Panc1 (cell line): ENCODE results near the gene WDR90.

ENCODE experiments used
- POLR2AphosphoS5 ChIP-seq: IDR thresholded peaks from 2 replicates; pipeline ENCODE4 v1.6.1; 2012; ENCODE audit warnings: mild to moderate bottlenecking, low read depth, low read length, moderate library complexity
- TCF7L2 ChIP-seq: IDR thresholded peaks from 2 replicates; pipeline ENCODE4 v1.6.1; 2011; ENCODE audit warnings: mild to moderate bottlenecking, low read depth, low read length, inconsistent platforms
- TF ChIP-seq, protein P1 (sequence below): fragments of 450-650 bp; IDR thresholded peaks from 2 replicates; pipeline ENCODE4 v1.5.1; 2017; ENCODE audit warnings: mild to moderate bottlenecking

DNA sequence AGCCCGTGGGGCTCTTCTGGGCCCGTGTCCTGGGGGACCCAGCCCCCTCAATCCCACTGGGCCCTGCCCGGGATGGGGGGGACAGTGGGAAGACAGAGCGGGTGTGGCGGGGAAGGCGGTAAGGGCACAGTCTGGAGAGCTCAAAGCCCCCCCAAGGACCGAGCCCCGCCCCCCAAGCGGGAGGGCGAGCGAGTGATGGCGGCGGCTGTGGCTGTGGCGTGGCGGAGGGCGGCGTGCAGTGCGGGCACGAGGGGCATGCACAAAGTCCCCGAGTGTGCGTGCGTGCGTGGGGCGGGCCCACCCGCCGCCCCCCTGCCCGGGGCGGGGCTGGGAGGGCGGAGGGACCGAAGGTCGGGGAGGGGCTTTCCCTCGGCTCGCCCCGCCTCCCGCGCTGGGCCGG lies 44.6 kb downstream of the WDR90 start:
- TF ChIP-seq, protein P1, sequence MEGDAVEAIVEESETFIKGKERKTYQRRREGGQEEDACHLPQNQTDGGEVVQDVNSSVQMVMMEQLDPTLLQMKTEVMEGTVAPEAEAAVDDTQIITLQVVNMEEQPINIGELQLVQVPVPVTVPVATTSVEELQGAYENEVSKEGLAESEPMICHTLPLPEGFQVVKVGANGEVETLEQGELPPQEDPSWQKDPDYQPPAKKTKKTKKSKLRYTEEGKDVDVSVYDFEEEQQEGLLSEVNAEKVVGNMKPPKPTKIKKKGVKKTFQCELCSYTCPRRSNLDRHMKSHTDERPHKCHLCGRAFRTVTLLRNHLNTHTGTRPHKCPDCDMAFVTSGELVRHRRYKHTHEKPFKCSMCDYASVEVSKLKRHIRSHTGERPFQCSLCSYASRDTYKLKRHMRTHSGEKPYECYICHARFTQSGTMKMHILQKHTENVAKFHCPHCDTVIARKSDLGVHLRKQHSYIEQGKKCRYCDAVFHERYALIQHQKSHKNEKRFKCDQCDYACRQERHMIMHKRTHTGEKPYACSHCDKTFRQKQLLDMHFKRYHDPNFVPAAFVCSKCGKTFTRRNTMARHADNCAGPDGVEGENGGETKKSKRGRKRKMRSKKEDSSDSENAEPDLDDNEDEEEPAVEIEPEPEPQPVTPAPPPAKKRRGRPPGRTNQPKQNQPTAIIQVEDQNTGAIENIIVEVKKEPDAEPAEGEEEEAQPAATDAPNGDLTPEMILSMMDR = no peak
- TF ChIP-seq POLR2AphosphoS5 (no peak), TCF7L2 (no peak)
